BLaER1 treated with 17β-estradiol and CSF1 and Interleukin-3, amounts not matched to agents 10 nM and 100 nM (cell line): ENCODE data around the gene DNAH1.
"Not testable (repeated sequence)": the region's sequence is repeated elsewhere in the genome, so short reads cannot be mapped to it uniquely, and the experiment has no call there.

ENCODE experiments used
- H3K27ac ChIP-seq, 11 experiments: shearing (Covaris generic); formaldehyde crosslinking; 2 replicates each; pipeline ENCODE4 v1.8.1; 2022
- H3K27me3 ChIP-seq, 11 experiments: shearing (Covaris generic); formaldehyde crosslinking; 2 replicates each; pipeline ENCODE4 v1.8.1; 2022
- H3K36me3 ChIP-seq, 11 experiments: shearing (Covaris generic); formaldehyde crosslinking; 2 replicates each; pipeline ENCODE4 v1.8.1; 2022
- H3K4me1 ChIP-seq, 10 experiments: shearing (Covaris generic); formaldehyde crosslinking; 2 replicates each; pipeline ENCODE4 v1.8.1; 2022
- H3K4me2 ChIP-seq, 11 experiments: shearing (Covaris generic); formaldehyde crosslinking; 2 replicates each; pipeline ENCODE4 v1.8.1; 2022
- H3K4me3 ChIP-seq, 10 experiments: shearing (Covaris generic); formaldehyde crosslinking; 2 replicates each; pipeline ENCODE4 v1.8.1; 2022
- H3K9ac ChIP-seq, 11 experiments: shearing (Covaris generic); formaldehyde crosslinking; 2 replicates each; pipeline ENCODE4 v1.8.1; 2022
- H3K9me3 ChIP-seq, 11 experiments: shearing (Covaris generic); formaldehyde crosslinking; replicated peaks in 1 of 11; 2 replicates each; pipeline ENCODE4 v1.8.1; 2022
- H4K20me1 ChIP-seq, 11 experiments: shearing (Covaris generic); formaldehyde crosslinking; 2 replicates each; pipeline ENCODE4 v1.8.1; 2022
- Cebpa-rat ChIP-seq, 11 experiments: shearing (Covaris generic); IDR thresholded peaks; 2 replicates each; pipeline ENCODE4 v1.8.1; 2022

Gene DNAH1

GRCh38 chr3:52330194-52330805, 14.2 kb downstream of the DNAH1 start:
- Histone ChIP-seq H3K27me3 (no peaks in the 10 kb centered on the region), H3K4me3 (no peak overlapping the region), H3K4me1 (peaks cover 0 to 10% (median 5%) of the 10 kb centered on the region in 10 experiments; a peak in 8 of 20 replicates), H3K27ac (no peak overlapping the region), H3K4me2 (no peak overlapping the region), H3K9ac (peak overlapping the region in 2 of 11 experiments; percentile 5 to 26; a peak in 1 of 22 replicates), H3K9me3 (no peaks in the 10 kb centered on the region), H4K20me1 (peaks cover 0 to 6% (median 0%) of the 10 kb centered on the region in 11 experiments; a peak in 1 of 22 replicates), H3K36me3 (peaks cover 0 to 53% (median 18%) of the 10 kb centered on the region in 11 experiments; a peak in 14 of 22 replicates)
- TF ChIP-seq Cebpa-rat (IDR thresholded peaks at IDR 0.05), result no peak

- Histone ChIP-seq H3K27me3 (no peaks in the 10 kb centered on the region), H4K20me1 (peaks cover 0 to 6% (median 0%) of the 10 kb centered on the region in 11 experiments; a peak in 1 of 22 replicates), H3K27ac (no peak overlapping the region), H3K4me2 (no peak overlapping the region), H3K9ac (no peak overlapping the region), H3K4me1 (peaks cover 0 to 10% (median 5%) of the 10 kb centered on the region in 10 experiments; a peak in 8 of 20 replicates), H3K9me3 (no peaks in the 10 kb centered on the region), H3K36me3 (peaks cover 0 to 57% (median 19%) of the 10 kb centered on the region in 11 experiments; a peak in 15 of 22 replicates), H3K4me3 (no peak overlapping the region)
- no peak for TF ChIP-seq Cebpa-rat (IDR thresholded peaks at IDR 0.05)
Observed at GRCh38 chr3:52331091-52331490, 15.0 kb downstream of the DNAH1 start.

- no peaks in the 10 kb centered on the region for H3K9me3 ChIP-seq
- TF ChIP-seq Cebpa-rat (IDR thresholded peaks at IDR 0.05), result no peak
- H3K36me3 ChIP-seq, result peaks cover 0 to 58% (median 25%) of the 10 kb centered on the region in 11 experiments; a peak in 15 of 22 replicates
- H3K27me3 ChIP-seq, result no peaks in the 10 kb centered on the region
- no peak overlapping the region for H3K9ac ChIP-seq
- no peak overlapping the region for H3K27ac ChIP-seq
- no peak overlapping the region for H3K4me3 ChIP-seq
- no peak overlapping the region for H3K4me2 ChIP-seq
- peaks cover 0 to 6% (median 0%) of the 10 kb centered on the region in 11 experiments; a peak in 1 of 22 replicates for H4K20me1 ChIP-seq
- H3K4me1 ChIP-seq, result peaks cover 0 to 10% (median 5%) of the 10 kb centered on the region in 10 experiments; a peak in 8 of 20 replicates
Observed at GRCh38 chr3:52331906-52332305, 15.8 kb downstream of the DNAH1 start.

- H3K4me3 ChIP-seq, result no peak overlapping the region
- no peaks in the 10 kb centered on the region for H3K27me3 ChIP-seq
- no peak overlapping the region for H3K27ac ChIP-seq
- peak overlapping the region in 1 of 11 experiments; percentile 48; a peak in 2 of 22 replicates for H3K9ac ChIP-seq
- TF ChIP-seq Cebpa-rat (IDR thresholded peaks at IDR 0.05), result no peak
- no peaks in the 10 kb centered on the region for H3K9me3 ChIP-seq
- H3K36me3 ChIP-seq, result peaks cover 0 to 65% (median 29%) of the 10 kb centered on the region in 11 experiments; a peak in 15 of 22 replicates
- peaks cover 0 to 18% (median 10%) of the 10 kb centered on the region in 10 experiments; a peak in 13 of 20 replicates for H3K4me1 ChIP-seq
- peaks cover 0 to 6% (median 0%) of the 10 kb centered on the region in 11 experiments; a peak in 1 of 22 replicates for H4K20me1 ChIP-seq
- peak overlapping the region in 6 of 11 experiments; percentile 0 to 29 (median 14); a peak in 4 of 22 replicates for H3K4me2 ChIP-seq
Observed at GRCh38 chr3:52333869-52334557, 17.9 kb downstream of the DNAH1 start.

- Histone ChIP-seq H3K4me2 (peak overlapping the region in 2 of 11 experiments; percentile 17 to 18; a peak in 1 of 22 replicates), H3K36me3 (peaks cover 0 to 43% (median 12%) of the 10 kb centered on the region in 11 experiments; a peak in 9 of 22 replicates)
- not testable (repeated sequence) for H3K4me3 ChIP-seq
Observed at GRCh38 chr3:52338131-52338530, 22.0 kb downstream of the DNAH1 start.

GRCh38 chr3:52339612-52340011, 23.5 kb downstream of the DNAH1 start:
- H3K4me2 ChIP-seq, result peak overlapping the region in 9 of 11 experiments; percentile 49 to 92 (median 80); a peak in 15 of 22 replicates
- H3K36me3 ChIP-seq, result peaks cover 0 to 41% (median 17%) of the 10 kb centered on the region in 11 experiments; a peak in 13 of 22 replicates
- no peak overlapping the region for H3K4me3 ChIP-seq
- no peak for TF ChIP-seq Cebpa-rat (IDR thresholded peaks at IDR 0.05)
- no peaks in the 10 kb centered on the region for H3K27me3 ChIP-seq
- peaks cover 35 to 63% (median 53%) of the 10 kb centered on the region in 10 experiments for H3K4me1 ChIP-seq
- H4K20me1 ChIP-seq, result no peaks in the 10 kb centered on the region; a peak in 2 of 22 replicates
- peak overlapping the region in 8 of 11 experiments; percentile 67 to 92 (median 82); a peak in 15 of 22 replicates for H3K27ac ChIP-seq
- peak overlapping the region in 9 of 11 experiments; percentile 18 to 78 (median 66); a peak in 15 of 22 replicates for H3K9ac ChIP-seq
- no peaks in the 10 kb centered on the region for H3K9me3 ChIP-seq

More at GRCh38 chr3:52338131-52338530, 22.0 kb downstream of the DNAH1 start:
- Histone ChIP-seq H3K4me1 (peaks cover 33 to 58% (median 46%) of the 10 kb centered on the region in 10 experiments), H3K9ac (peak overlapping the region in 6 of 11 experiments; percentile 15 to 41 (median 28); a peak in 3 of 22 replicates), H3K27ac (peak overlapping the region in 3 of 11 experiments; percentile 1 to 25 (median 12); a peak in 1 of 22 replicates)
- not testable (repeated sequence) for H3K27me3 ChIP-seq, H3K9me3 ChIP-seq, H4K20me1 ChIP-seq

GRCh38 chr3:52341123-52341522, 25.0 kb downstream of the DNAH1 start:
- no peaks in the 10 kb centered on the region for H3K9me3 ChIP-seq
- peaks cover 35 to 60% (median 52%) of the 10 kb centered on the region in 10 experiments for H3K4me1 ChIP-seq
- peak overlapping the region in 5 of 10 experiments; percentile 6 to 41 (median 25); a peak in 5 of 20 replicates for H3K4me3 ChIP-seq
- peak overlapping the region in 9 of 11 experiments; percentile 1 to 92 (median 82); a peak in 17 of 22 replicates for H3K27ac ChIP-seq
- no peaks in the 10 kb centered on the region; a peak in 2 of 22 replicates for H4K20me1 ChIP-seq
- H3K4me2 ChIP-seq, result peak overlapping the region; percentile 49 to 92 (median 80)
- H3K27me3 ChIP-seq, result no peaks in the 10 kb centered on the region
- TF ChIP-seq Cebpa-rat (IDR thresholded peaks at IDR 0.05), result peak in 9 of 11 experiments; percentile 12 to 93 (median 85); a peak in 17 of 22 replicates
- H3K36me3 ChIP-seq, result peaks cover 0 to 54% (median 29%) of the 10 kb centered on the region in 11 experiments; a peak in 15 of 22 replicates
- H3K9ac ChIP-seq, result peak overlapping the region in 10 of 11 experiments; percentile 0 to 78 (median 66); a peak in 17 of 22 replicates

- H3K9me3 ChIP-seq, result no peaks in the 10 kb centered on the region
- H3K9ac ChIP-seq, result peak overlapping the region in 2 of 11 experiments; percentile 20 to 70; a peak in 3 of 22 replicates
- H3K4me1 ChIP-seq, result peaks cover 35 to 60% (median 52%) of the 10 kb centered on the region in 10 experiments
- peak overlapping the region in 6 of 11 experiments; percentile 6 to 92 (median 84); a peak in 6 of 22 replicates for H3K27ac ChIP-seq
- H4K20me1 ChIP-seq, result no peaks in the 10 kb centered on the region; a peak in 2 of 22 replicates
- H3K36me3 ChIP-seq, result peaks cover 0 to 58% (median 31%) of the 10 kb centered on the region in 11 experiments; a peak in 13 of 22 replicates
- TF ChIP-seq Cebpa-rat (IDR thresholded peaks at IDR 0.05), result no peak
- H3K27me3 ChIP-seq, result no peaks in the 10 kb centered on the region
- H3K4me3 ChIP-seq, result no peak overlapping the region
- H3K4me2 ChIP-seq, result peak overlapping the region in 7 of 11 experiments; percentile 79 to 92 (median 85); a peak in 12 of 22 replicates
Observed at GRCh38 chr3:52343946-52344600, 28.0 kb downstream of the DNAH1 start.
